Eye (tissue), 1 donor: ENCODE measurements around the gene CDK6.

Source experiments
- DNase-seq: peaks from one replicate; pipeline ENCODE4 v3.0.0-alpha.2; 2015

CDK6 gene

DNA sequence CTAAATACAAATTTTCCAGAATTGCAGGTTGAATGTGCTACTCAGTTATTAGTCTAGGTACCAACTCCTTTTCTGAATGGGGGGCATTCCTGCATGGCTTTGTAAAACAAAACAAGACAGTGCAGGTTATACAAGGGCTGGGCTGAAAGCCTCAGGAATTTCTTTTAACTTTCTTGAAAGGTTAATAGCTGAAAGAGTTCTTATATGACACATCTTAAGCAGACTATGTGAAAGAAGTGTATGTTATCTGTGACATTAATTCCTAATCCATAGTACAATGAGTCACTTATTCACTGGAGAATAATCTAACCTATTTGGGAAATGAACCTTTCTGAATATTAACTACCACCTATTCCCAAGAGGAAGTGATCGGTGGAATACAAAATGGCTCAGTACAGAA is 130.5 kb downstream of the CDK6 start:
- DNase-seq = no peak

- DNase-seq = no peak
Measured at GRCh38 chr7:92704858-92705257, 131.5 kb downstream of the CDK6 start.

GRCh38 chr7:92702535-92702934 is 133.8 kb downstream of the CDK6 start:
- DNase-seq = no peak

DNA sequence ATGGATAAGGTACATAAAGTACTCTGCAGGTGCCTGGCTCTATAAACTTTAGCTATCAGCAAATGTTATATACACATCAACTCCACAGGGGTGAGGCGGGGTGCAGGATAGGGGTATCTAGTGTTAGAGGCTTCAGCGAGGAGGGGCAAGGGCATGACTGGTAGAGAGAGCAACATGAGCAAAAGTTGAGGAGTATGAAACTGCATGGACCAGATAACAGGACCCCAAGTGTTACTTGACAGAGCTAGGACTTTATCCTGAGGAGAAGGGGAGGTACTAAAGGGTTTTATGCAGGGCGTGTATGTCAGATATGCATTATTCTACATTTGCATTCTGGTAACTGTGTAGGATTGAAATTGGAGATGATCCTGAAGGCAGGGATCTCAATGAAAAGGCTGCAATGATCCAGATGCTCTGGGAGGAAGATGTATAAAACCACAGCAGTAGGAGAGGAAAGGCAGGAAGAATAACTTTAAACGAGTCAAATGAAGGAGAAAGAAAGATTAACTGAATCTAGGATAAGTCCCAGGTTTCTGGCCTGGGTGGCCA is 136.3 kb downstream of the CDK6 start:
- DNase-seq = no peak

- no peak for DNase-seq
Measured at GRCh38 chr7:92699560-92699959, 136.8 kb downstream of the CDK6 start.

DNA sequence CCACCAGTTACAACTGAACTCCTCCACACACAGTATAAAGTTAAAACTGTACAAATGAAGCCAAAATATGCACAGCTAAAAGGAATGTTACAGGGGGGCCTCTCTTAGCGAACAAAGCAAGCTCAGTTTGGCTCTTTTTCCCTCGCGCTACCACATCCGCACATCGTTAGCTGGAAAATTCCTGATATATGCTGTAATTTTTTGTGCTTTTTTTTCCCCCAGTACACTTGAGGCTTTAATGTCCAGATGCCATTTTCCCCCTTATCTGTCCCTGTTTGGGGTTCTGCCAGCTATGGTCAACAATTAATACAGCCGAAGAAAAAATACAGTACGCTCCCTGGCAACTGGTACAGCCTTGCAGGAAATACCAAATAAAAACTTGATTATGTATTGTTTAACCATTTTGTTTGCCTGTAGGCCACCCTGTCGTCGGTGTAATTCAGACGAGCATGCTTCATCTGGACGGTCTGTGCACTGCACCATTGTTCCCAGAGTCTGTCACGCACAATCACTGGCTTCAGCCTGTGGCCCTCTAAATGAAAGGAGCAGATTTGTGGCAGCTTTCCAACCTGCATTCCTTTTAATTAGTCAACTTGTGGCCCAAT is 138.0 kb downstream of the CDK6 start:
- DNase-seq = peak; percentile 92

GRCh38 chr7:92697414-92697813 is 139.0 kb downstream of the CDK6 start:
- no peak for DNase-seq

GRCh38 chr7:92697012-92697411 is 139.4 kb downstream of the CDK6 start:
- peak; percentile 63 for DNase-seq

- peak; percentile 49 for DNase-seq
Measured at GRCh38 chr7:92696584-92696983, 139.8 kb downstream of the CDK6 start.

- peak; percentile 87 for DNase-seq
Measured at GRCh38 chr7:92695308-92696261, 140.8 kb downstream of the CDK6 start.

- no peak for DNase-seq
Measured at GRCh38 chr7:92694211-92694610, 142.2 kb downstream of the CDK6 start.

- DNase-seq = no peak
Measured at GRCh38 chr7:92693519-92693918, 142.9 kb downstream of the CDK6 start.

DNA sequence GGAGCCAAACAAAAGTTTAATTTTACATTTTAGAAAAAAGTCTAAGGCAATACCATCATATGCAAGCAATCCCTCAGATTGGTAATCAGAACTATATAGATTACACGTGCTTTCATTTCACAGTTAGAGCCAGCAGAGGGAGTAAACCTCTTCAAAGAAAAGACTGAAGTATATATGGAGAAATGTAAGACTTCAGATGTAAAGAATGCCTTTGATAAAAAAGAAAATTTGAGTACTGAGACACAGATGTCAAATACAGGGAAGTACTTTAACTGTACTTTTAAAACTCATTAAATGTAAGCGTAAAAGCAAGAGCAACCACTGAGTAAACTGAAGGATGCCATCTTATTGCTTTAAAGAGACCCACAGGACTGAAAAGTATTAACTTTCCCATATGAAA is 144.8 kb downstream of the CDK6 start:
- peak; percentile 78 for DNase-seq

GRCh38 chr7:92685136-92686042 is 151.0 kb downstream of the CDK6 start:
- DNase-seq = no peak

- DNase-seq = no peak
Measured at GRCh38 chr7:92684274-92684673, 152.1 kb downstream of the CDK6 start.

- peak; percentile 46 for DNase-seq
Measured at GRCh38 chr7:92682903-92683539, 153.4 kb downstream of the CDK6 start.

- DNase-seq = peak; percentile 46
Measured at GRCh38 chr7:92682330-92682729, 154.0 kb downstream of the CDK6 start.

GRCh38 chr7:92681633-92682032 is 154.7 kb downstream of the CDK6 start:
- no peak for DNase-seq

DNA sequence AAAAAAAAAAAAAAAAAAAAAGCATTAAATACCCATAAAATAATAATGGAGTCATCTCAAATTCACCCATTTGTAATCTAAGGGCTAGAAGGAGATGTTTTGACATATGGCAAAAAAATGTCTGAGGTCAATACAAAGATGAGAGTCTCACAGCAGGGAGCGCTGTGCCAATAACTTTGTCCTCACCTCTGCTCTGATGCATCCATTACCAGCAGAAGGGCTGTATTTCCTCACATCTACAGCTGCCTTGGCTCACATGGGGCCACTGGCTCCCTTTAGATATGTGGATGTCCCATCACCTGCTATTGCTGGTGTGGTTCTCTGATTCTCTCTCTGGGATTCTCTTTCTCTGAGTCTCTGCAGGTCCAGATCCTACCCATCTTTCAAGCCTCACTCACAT is 155.9 kb downstream of the CDK6 start:
- DNase-seq = no peak

DNA sequence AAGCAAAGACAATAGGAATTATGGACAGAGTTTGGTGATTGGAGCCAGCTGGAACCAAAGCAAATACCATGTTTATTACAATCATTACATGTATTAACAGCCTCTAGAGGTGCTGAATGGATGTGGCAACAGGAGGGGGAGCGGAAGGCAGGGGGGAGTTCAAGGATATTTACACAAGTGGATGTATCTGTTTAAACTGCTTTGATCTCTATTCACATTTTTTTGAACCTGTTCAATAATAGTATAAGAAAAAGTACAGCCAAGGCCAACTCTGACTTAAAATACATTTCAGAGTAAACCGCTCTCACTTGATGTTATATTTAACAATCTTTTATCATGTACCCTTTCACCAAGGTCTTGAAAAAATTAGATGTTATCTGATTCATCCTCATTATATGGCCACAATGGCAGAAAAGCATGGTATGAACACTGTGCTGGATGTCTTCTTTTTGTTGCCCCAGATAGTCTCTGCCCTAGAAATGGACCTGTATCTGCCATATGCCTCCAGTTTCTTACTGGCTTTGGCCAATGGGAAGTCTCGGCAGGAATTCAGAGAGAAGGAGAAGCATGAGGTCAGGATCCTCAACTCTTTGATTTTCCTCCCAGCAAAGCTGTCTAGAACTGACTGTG is 158.0 kb downstream of the CDK6 start:
- no peak for DNase-seq

- no peak for DNase-seq
Measured at GRCh38 chr7:92674379-92674778, 162.0 kb downstream of the CDK6 start.
